Mammary epithelial cell (primary cell): ENCODE results near the gene MEIS1.

ENCODE experiments used
- EZH2 ChIP-seq: IDR thresholded peaks from 2 replicates; pipeline ENCODE4 v1.6.1; 2012; ENCODE audit warnings: low read length, inconsistent platforms, borderline replicate concordance
- TF ChIP-seq, protein P1 (sequence below), 2 donors: IDR thresholded peaks in 1 of 2; conservative IDR thresholded peaks in 1 of 2; 2 replicates each; pipeline ENCODE4 v1.5.1; 2011 to 2012; ENCODE audit warnings: inconsistent platforms in 2 of 2, low read length in 2 of 2, mild to moderate bottlenecking in 2 of 2, control low read depth in 1 of 2, low read depth in 1 of 2; ENCODE audit not compliant: insufficient read depth in 1 of 2; ENCODE audit errors: extremely low read depth in 1 of 2

GRCh38 chr2:66430505-66431273, 4.2 kb upstream of the MEIS1 start:
- TF ChIP-seq, protein P1, sequence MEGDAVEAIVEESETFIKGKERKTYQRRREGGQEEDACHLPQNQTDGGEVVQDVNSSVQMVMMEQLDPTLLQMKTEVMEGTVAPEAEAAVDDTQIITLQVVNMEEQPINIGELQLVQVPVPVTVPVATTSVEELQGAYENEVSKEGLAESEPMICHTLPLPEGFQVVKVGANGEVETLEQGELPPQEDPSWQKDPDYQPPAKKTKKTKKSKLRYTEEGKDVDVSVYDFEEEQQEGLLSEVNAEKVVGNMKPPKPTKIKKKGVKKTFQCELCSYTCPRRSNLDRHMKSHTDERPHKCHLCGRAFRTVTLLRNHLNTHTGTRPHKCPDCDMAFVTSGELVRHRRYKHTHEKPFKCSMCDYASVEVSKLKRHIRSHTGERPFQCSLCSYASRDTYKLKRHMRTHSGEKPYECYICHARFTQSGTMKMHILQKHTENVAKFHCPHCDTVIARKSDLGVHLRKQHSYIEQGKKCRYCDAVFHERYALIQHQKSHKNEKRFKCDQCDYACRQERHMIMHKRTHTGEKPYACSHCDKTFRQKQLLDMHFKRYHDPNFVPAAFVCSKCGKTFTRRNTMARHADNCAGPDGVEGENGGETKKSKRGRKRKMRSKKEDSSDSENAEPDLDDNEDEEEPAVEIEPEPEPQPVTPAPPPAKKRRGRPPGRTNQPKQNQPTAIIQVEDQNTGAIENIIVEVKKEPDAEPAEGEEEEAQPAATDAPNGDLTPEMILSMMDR (conservative IDR thresholded peaks at IDR 0.05 in 1 of 2, IDR thresholded peaks at IDR 0.05 in 1 of 2; ENCODE audit: extremely low read depth in 1 of 2, insufficient read depth in 1 of 2, low read depth in 1 of 2, low read length in 2 of 2), result no peak
- TF ChIP-seq EZH2, result no peak
